Spleen (tissue), 10 donors: ENCODE data around the gene AMY2B. TPM values are rescaled to one million over a fixed set of nuclear protein-coding genes. Genes with fewer than 3 reads are reported as not detected.

Source experiments
- polyA plus RNA-seq, 3 donors: library from polyadenylated mRNA; stranded (reverse); fragments of 200-250 nt; gene quantifications; one replicate each; pipeline ENCODE4 v1.2.1, GENCODE V29; 2013
- total RNA-seq, 7 donors: library from RNA; depleted of rRNA in 3 of 7; stranded (reverse); fragments of >200 nt in 3 of 7; fragmentation: NEBNext Ultra II Directional in 4 of 7; extraction: Animal tissue kit (Norgen Biotek cat#: 25700) in 4 of 7; gene quantifications; one replicate each; pipeline versions ENCODE4 v1.1.0 to v1.2.1, GENCODE V29; 2016 to 2021
- donor health status: healthy with polysubstance abuse.
- donor health status: DM: no; HTN: no; CAD: no; lungs with moderate emphysema.
- donor health status: DM: no; HTN: no; CAD: no.
- donor health status: Bipolar disorder and iron deficiency.
- donor health status: healthy.
- donor health status: DM: no; HTN: no; CAD: no.
- donor health status: DM: yes; HTN: yes; CAD: no.

AMY2B gene
- total and polyA plus RNA-seq, 10 donors, result 15.0 to 47.5 (median 26.2) TPM

Other genes starting within 250 kb of the AMY2B start
- 10 to 100 TPM; 25.9 to 60.6 (median 48.3) TPM for gene RNPC3, start 45.9 kb upstream of the AMY2B start, total RNA-seq
- 10 to 100 TPM in 2 of 3 donors, 1 to 10 TPM in 1; 9.7 to 10.9 (median 10.8) TPM for gene RNPC3, start 45.9 kb upstream of the AMY2B start, polyA plus RNA-seq
- 1 to 10 TPM in 3 of 7 donors, under 1 TPM in 1, not detected in 3; 0.43 to 6.9 (median 2.7) TPM for gene AMY2A, start 45.8 kb downstream of the AMY2B start, total RNA-seq
- gene AMY2A, start 45.8 kb downstream of the AMY2B start, polyA plus RNA-seq, result under 1 TPM; 0.06 to 0.16 (median 0.09) TPM
- not detected for gene AMY1A, start 84.2 kb downstream of the AMY2B start, total RNA-seq
- gene AMY1A, start 84.2 kb downstream of the AMY2B start, polyA plus RNA-seq, result not detected
- not detected for gene AMY1B, start 124.6 kb downstream of the AMY2B start, total RNA-seq
- not detected for gene AMY1B, start 124.6 kb downstream of the AMY2B start, polyA plus RNA-seq
- gene AMY1C, start 178.3 kb downstream of the AMY2B start, total RNA-seq, result not detected
- not detected for gene AMY1C, start 178.3 kb downstream of the AMY2B start, polyA plus RNA-seq